ENCODE results near the gene FZR1. TPM values are rescaled to one million over a fixed set of nuclear protein-coding genes. Genes with fewer than 3 reads are reported as not detected.

FZR1 gene
- total and polyA plus RNA-seq, 2 of the 13 experiments (the other 11 are each of a cell fraction or from before 2014, with no cell fraction given): 29.0 to 30.8 TPM

DNA sequence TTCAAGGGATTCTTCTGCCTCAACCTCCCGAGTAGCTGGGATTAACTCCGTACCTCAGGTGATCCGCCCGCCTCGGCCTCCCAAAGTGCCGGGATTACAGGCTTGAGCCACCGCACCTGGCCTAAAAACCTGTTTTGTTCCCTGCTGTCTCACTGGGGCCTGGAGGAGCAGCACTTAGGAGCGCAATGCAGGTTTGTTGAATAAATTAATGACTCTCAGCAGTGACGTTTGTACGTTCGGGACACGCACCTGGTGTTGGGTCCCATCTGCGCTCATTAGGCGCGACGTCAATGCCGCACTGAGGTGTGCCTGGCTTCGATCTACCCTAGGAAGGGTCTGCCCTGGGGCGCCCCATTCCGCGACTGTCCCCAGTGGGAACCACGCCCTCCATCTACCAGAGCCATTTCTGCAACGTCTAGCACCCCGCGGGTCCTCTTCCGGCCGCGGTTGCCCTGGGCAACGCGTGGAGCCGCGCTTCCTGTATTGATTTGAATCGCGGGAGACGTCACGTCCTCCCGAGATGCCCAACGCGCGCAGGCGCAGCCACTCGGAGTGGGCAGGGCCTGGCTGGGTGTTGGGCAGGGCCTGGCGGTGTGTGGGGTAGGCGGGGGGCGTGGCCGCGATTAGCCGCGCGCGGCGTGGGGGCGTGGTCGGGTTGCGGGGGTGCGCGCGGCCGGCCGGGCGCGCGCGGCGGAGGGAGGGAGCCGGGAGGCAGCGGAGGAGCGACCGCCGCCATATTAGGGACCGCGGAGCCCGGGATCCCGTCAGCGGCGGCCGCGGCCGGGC is at the start of gene FZR1 (continued):
- TF ChIP-seq GABPA (IDR thresholded peaks at IDR 0.05; ENCODE audit: low read depth, low read length) (peak; percentile 89), GABPA (CRISPR knock-in tag; IDR thresholded peaks at IDR 0.05; ENCODE audit: low read depth) (peak; percentile 96), ZMYM4 (CRISPR knock-in tag; IDR thresholded peaks at IDR 0.05) (peak; percentile 64; the same call in 1 of the 2 replicates), JUND (CRISPR knock-in tag; IDR thresholded peaks at IDR 0.05) (0 out of 2 replicates have a peak, but pooled peaks have one; percentile 35), ZNF207 (IDR thresholded peaks at IDR 0.05; ENCODE audit: borderline replicate concordance) (no peak), POLR2A (IDR thresholded peaks at IDR 0.05; ENCODE audit: insufficient read depth in 1 of 2, low read depth in 2 of 2, low read length in 2 of 2) (peak; percentile 56 to 64; a peak in 3 of 4 replicates), MAZ (IDR thresholded peaks at IDR 0.05; ENCODE audit: borderline replicate concordance, low read depth, low read length) (peak; percentile 82), MAZ (CRISPR knock-in tag; IDR thresholded peaks at IDR 0.05; ENCODE audit: low read depth) (no peak), MNT (IDR thresholded peaks at IDR 0.05) (peak; percentile 70), KLF9 (CRISPR knock-in tag; IDR thresholded peaks at IDR 0.05; ENCODE audit: low read depth) (peak; percentile 91), CBFB (CRISPR knock-in tag; IDR thresholded peaks at IDR 0.05) (peak; percentile 45; the same call in 1 of the 2 replicates), ARHGAP35 (CRISPR knock-in tag; IDR thresholded peaks at IDR 0.05; ENCODE audit: borderline replicate concordance) (peak; percentile 78), EED (CRISPR knock-in tag; IDR thresholded peaks at IDR 0.05) (no peak), MXD4 (CRISPR knock-in tag; IDR thresholded peaks at IDR 0.05) (peak; percentile 85), PCBP2 (optimal IDR thresholded peaks at IDR 0.05; ENCODE audit: low read depth, low read length, poor library complexity, severe bottlenecking) (no peak), ZNF274 (CRISPR knock-in tag; IDR thresholded peaks at IDR 0.05) (0 out of 2 replicates have a peak, but pooled peaks have one; percentile 10), ZNF552 (CRISPR knock-in tag; IDR thresholded peaks at IDR 0.05; ENCODE audit: borderline replicate concordance) (0 out of 2 replicates have a peak, but pooled peaks have one; percentile 35), ZNF335 (CRISPR knock-in tag; IDR thresholded peaks at IDR 0.05) (peak; percentile 68), GFI1 (CRISPR knock-in tag; IDR thresholded peaks at IDR 0.05; ENCODE audit: borderline replicate concordance) (peak; percentile 14; the same call in 1 of the 2 replicates), SRSF9 (IDR thresholded peaks at IDR 0.05; ENCODE audit: borderline replicate concordance, insufficient read depth, low read depth, low read length, poor library complexity, severe bottlenecking) (no peak), ZNF644 (CRISPR knock-in tag; IDR thresholded peaks at IDR 0.05; ENCODE audit: low read depth) (no peak), GMEB2 (CRISPR knock-in tag; IDR thresholded peaks at IDR 0.05; ENCODE audit: low read depth) (peak; percentile 21; the same call in 1 of the 2 replicates), ZNF768 (CRISPR knock-in tag; IDR thresholded peaks at IDR 0.05) (no peak), HDAC2 (CRISPR knock-in tag; IDR thresholded peaks at IDR 0.05) (peak; percentile 47; the same call in 1 of the 2 replicates), FOXO1 (CRISPR knock-in tag; IDR thresholded peaks at IDR 0.05) (peak; percentile 12; the same call in 1 of the 2 replicates), KDM5A (IDR thresholded peaks at IDR 0.05; ENCODE audit: borderline replicate concordance, low read length) (peak; percentile 35; the same call in 1 of the 2 replicates), SMAD9 (CRISPR knock-in tag; IDR thresholded peaks at IDR 0.05) (no peak), ATF3 (CRISPR knock-in tag; IDR thresholded peaks at IDR 0.05) (peak; percentile 7; the same call in 1 of the 2 replicates), KAT8 (CRISPR knock-in tag; IDR thresholded peaks at IDR 0.05) (peak; percentile 83), TGIF2 (CRISPR knock-in tag; IDR thresholded peaks at IDR 0.05) (0 out of 2 replicates have a peak, but pooled peaks have one; percentile 33)

Measured in HepG2 (cell line).